ENCODE measurements around the gene BRWD1.
"Not testable (repeated sequence)": the region's sequence is repeated elsewhere in the genome, so short reads cannot be mapped to it uniquely, and the experiment has no call there.

The BRWD1 gene

GRCh38 chr21:39141502-39141901 is 171.9 kb downstream of the BRWD1 start:
- in situ Hi-C loops (cut with HindIII; ENCODE audit: low sequenced_read_pairs), result no loop called here

- in situ Hi-C loops (cut with HindIII; ENCODE audit: low sequenced_read_pairs), result no loop called here
Measured at GRCh38 chr21:39137248-39138178, 175.9 kb downstream of the BRWD1 start.

- in situ Hi-C loops (cut with HindIII; ENCODE audit: low sequenced_read_pairs), result no loop called here
Measured at GRCh38 chr21:39136711-39137110, 176.7 kb downstream of the BRWD1 start.

GRCh38 chr21:39136138-39136537 is 177.3 kb downstream of the BRWD1 start:
- in situ Hi-C loops (cut with HindIII; ENCODE audit: low sequenced_read_pairs), result not testable (repeated sequence)

GRCh38 chr21:39134288-39134810 is 179.1 kb downstream of the BRWD1 start:
- in situ Hi-C loops (cut with HindIII; ENCODE audit: low sequenced_read_pairs), result no loop called here
